ENCODE results near the gene STING1. TPM values are rescaled to one million over a fixed set of nuclear protein-coding genes. Genes with fewer than 3 reads are reported as not detected.

Gene STING1
- polyA plus RNA-seq, 1 of the 3 experiments (the other 2 are of a cell fraction): 98.4 TPM

- Histone ChIP-seq H3K9me3 (no peaks in the 10 kb centered on the region), H3K36me3 (replicated peaks in 1 of 2; ENCODE audit: control insufficient read depth in 1 of 2, insufficient read depth in 2 of 2, low read length in 1 of 2) (no peaks in the 10 kb centered on the region), H3K27ac (ENCODE audit: low read depth in 2 of 2, low read length in 1 of 2) (no peak overlapping the region), H4K20me1 (ENCODE audit: insufficient read depth) (no peaks in the 10 kb centered on the region), H3K79me2 (ENCODE audit: insufficient read depth) (no peaks in the 10 kb centered on the region), H3K9me2 (no peaks in the 10 kb centered on the region), H3K9ac (no peak overlapping the region), H3K4me3 (ENCODE audit: low read depth in 2 of 2, low read length in 1 of 2) (no peak overlapping the region), H2AFZ (ENCODE audit: low read depth) (no peak overlapping the region), H3K4me2 (no peak overlapping the region), H3K27me3 (ENCODE audit: insufficient read depth) (no peaks in the 10 kb centered on the region), H3F3A (replicated peaks; ENCODE audit: insufficient read depth) (peaks cover 9% of the 10 kb centered on the region), H3K4me1 (ENCODE audit: control insufficient read depth in 1 of 2, insufficient read depth in 2 of 2, low read depth in 1 of 2, low read length in 1 of 2) (peaks cover 0 to 9% of the 10 kb centered on the region in 2 experiments; a peak in 3 of 4 replicates)
- TF ChIP-seq TAF1 (IDR thresholded peaks at IDR 0.05; ENCODE audit: borderline replicate concordance, low read depth, low read length) (no peak), TEAD4 (IDR thresholded peaks at IDR 0.05; ENCODE audit: borderline replicate concordance, insufficient read depth) (no peak), MAX (IDR thresholded peaks at IDR 0.05; ENCODE audit: low read depth) (no peak), EZH2phosphoT487 (IDR thresholded peaks at IDR 0.05; ENCODE audit: borderline replicate concordance, low read depth) (no peak), NFIC (IDR thresholded peaks at IDR 0.05; ENCODE audit: borderline replicate concordance) (no peak), SIN3A (IDR thresholded peaks at IDR 0.05; ENCODE audit: borderline replicate concordance, low read depth, low read length) (no peak), REST (IDR thresholded peaks at IDR 0.05; ENCODE audit: low read depth, low read length) (no peak), RAD21 (IDR thresholded peaks at IDR 0.05; ENCODE audit: low read length) (no peak), FOXM1 (IDR thresholded peaks at IDR 0.05; ENCODE audit: low read depth) (no peak), PBX3 (IDR thresholded peaks at IDR 0.05) (no peak), FOSL2 (IDR thresholded peaks at IDR 0.05; ENCODE audit: borderline replicate concordance, low read depth) (no peak), USF2 (IDR thresholded peaks at IDR 0.05; ENCODE audit: borderline replicate concordance, low read depth, low read length) (no peak), EP300 (IDR thresholded peaks at IDR 0.05; ENCODE audit: borderline replicate concordance in 1 of 2, low read depth in 1 of 2, low read length in 1 of 2) (no peak), ELF1 (IDR thresholded peaks at IDR 0.05) (no peak)
- POLR2A ChIA-PET: no interaction called here
- CTCF ChIA-PET: interaction anchor here (0.7 to 1.0 kb wide), 2 partner anchors 55 to 63 kb away, joined by 3 to 5 read pairs; no protein-coding TSS in a partner anchor
- DNase-seq: no peak
- WGBS (ENCODE audit: low lambda C conversion rate): 82% methylated on average over 10 of the region's 11 CpGs
Observed at GRCh38 chr5:139454568-139455290, 27.8 kb downstream of the STING1 start.
